ENCODE measurements around the gene NTHL1.

DNA sequence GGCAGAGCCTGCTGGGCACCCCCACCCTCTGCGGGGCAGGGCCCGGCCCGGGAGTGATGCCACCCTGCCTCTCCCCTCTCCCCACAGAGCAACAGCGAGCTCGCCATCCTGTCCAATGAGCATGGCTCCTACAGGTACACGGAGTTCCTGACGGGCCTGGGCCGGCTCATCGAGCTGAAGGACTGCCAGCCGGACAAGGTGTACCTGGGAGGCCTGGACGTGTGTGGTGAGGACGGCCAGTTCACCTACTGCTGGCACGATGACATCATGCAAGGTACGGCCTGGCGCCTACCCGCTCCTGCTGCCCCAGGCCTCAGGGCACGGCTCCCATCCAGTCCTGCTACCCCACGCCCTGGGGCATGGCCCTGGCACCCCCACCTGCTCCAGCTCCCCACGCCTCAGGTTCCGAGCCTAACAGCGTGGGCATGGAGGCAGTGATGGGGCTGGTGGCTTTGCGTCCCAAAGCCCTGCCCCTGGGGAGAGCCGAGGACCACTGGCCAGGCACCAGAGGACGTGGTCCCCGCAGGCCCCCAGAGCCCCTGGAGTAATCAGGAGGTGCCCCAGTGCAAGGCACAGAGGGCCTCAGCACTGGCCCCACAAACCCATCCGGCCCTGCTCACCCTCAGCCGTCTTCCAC, 38.6 kb upstream of the NTHL1 start:
- no peak for TF ChIP-seq EZH2 (conservative IDR thresholded peaks at IDR 0.05; ENCODE audit: low read depth, low read length)
- no peak for TF ChIP-seq POLR2AphosphoS5 (IDR thresholded peaks at IDR 0.05; ENCODE audit: low read depth, low read length)
- TF ChIP-seq ZNF83 (CRISPR knock-in tag; IDR thresholded peaks at IDR 0.05; ENCODE audit: borderline replicate concordance) = no peak
- no peak for TF ChIP-seq FOXK1 (CRISPR knock-in tag; IDR thresholded peaks at IDR 0.05; ENCODE audit: borderline replicate concordance, low read depth)
- TF ChIP-seq REXO4 (CRISPR knock-in tag; IDR thresholded peaks at IDR 0.05; ENCODE audit: borderline replicate concordance) = no peak
- TF ChIP-seq CTCF (CRISPR knock-in tag; IDR thresholded peaks at IDR 0.05) = no peak
- TF ChIP-seq MXI1 (IDR thresholded peaks at IDR 0.05; ENCODE audit: borderline replicate concordance, low read depth, low read length) = no peak
- no peak for TF ChIP-seq ZNF720 (CRISPR knock-in tag; IDR thresholded peaks at IDR 0.05)
